Measurements from ENCODE around the gene CNOT4. TPM values are rescaled to one million over a fixed set of nuclear protein-coding genes. Genes with fewer than 3 reads are reported as not detected.
"Not testable (repeated sequence)": the region's sequence is repeated elsewhere in the genome, so short reads cannot be mapped to it uniquely, and the experiment has no call there.

CNOT4 gene
- total and polyA plus RNA-seq, 2 of the 8 experiments (the other 6 are each of a cell fraction or from before 2014, with no cell fraction given) = 10.9 to 25.8 TPM

DNA sequence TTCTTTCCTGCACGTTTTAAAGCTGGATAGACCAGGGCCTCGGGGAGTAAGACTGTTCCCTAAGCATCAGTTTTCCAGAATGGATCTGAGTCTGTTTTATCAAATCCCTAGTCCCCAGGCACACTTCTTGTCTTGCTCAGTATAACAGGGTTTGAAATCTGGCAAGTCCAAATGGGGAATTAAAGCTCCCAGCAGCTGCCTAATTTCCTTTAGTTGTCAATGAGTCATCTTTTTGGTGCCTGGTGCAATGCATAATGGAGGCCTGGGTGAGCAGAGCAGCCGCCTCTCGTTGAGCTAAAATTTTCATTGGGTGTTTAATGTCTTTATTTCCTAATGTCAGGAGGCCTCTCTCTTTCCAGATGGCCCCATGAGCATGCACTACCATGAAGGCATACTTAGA, 188.3 kb downstream of the CNOT4 start (continued):
- TF ChIP-seq ATF2 (IDR thresholded peaks at IDR 0.05; ENCODE audit: low read length) = no peak
- TF ChIP-seq CHD1 (IDR thresholded peaks at IDR 0.05; ENCODE audit: low read depth, low read length) = no peak
- no peak for TF ChIP-seq SUZ12 (IDR thresholded peaks at IDR 0.05; ENCODE audit: low read length)
- TF ChIP-seq TCF12 (IDR thresholded peaks at IDR 0.05; ENCODE audit: low read depth, low read length) = no peak
- TF ChIP-seq KDM5A (IDR thresholded peaks at IDR 0.05; ENCODE audit: low read length) = no peak
- TF ChIP-seq SIX5 (IDR thresholded peaks at IDR 0.05; ENCODE audit: low read depth, low read length) = no peak

- H4K5ac ChIP-seq (ENCODE audit: insufficient read length, low read depth, low read length); H3K23ac ChIP-seq (ENCODE audit: insufficient read length); H3K79me2 ChIP-seq (ENCODE audit: control insufficient read depth in 1 of 2, insufficient read depth in 2 of 2, low read length in 2 of 2); H2BK5ac ChIP-seq (ENCODE audit: low read depth, low read length); H3K27me3 ChIP-seq (replicated peaks in 1 of 4; ENCODE audit: control insufficient read depth in 3 of 4, extremely low read depth in 1 of 4, insufficient read depth in 3 of 4, low read length in 3 of 4); H2AK5ac ChIP-seq (ENCODE audit: low read depth, low read length); H3K9me3 ChIP-seq (ENCODE audit: insufficient read depth in 2 of 2, low read depth in 1 of 2, low read length in 1 of 2); H3K79me1 ChIP-seq (ENCODE audit: low read depth, low read length); FAIRE-seq; H2BK12ac ChIP-seq (ENCODE audit: low read depth, low read length); H3K56ac ChIP-seq (replicated peaks; ENCODE audit: insufficient read length, low read depth, low read length); H3K36me3 ChIP-seq (ENCODE audit: control insufficient read depth in 2 of 4, insufficient read depth in 4 of 4, low read length in 3 of 4); H4K91ac ChIP-seq (replicated peaks; ENCODE audit: insufficient read length, low read length); H2BK15ac ChIP-seq (ENCODE audit: low read length); H4K8ac ChIP-seq (ENCODE audit: extremely low read depth, insufficient read depth, low read length); H4K20me1 ChIP-seq (replicated peaks in 1 of 2; ENCODE audit: control insufficient read depth in 1 of 2, insufficient read depth in 2 of 2, low read length in 2 of 2); H3K23me2 ChIP-seq (ENCODE audit: low read depth, low read length); H2BK20ac ChIP-seq (ENCODE audit: low read length); H3K4me1 ChIP-seq (replicated peaks in 1 of 4; ENCODE audit: control insufficient read depth in 3 of 4, insufficient read depth in 4 of 4, low read length in 3 of 4); DNase-seq (ENCODE audit: low read depth in 1 of 2, low spot score in 2 of 2); H3K4me2 ChIP-seq (ENCODE audit: insufficient read depth in 1 of 2, low read depth in 2 of 2, low read length in 2 of 2); POLR2A ChIA-PET (ENCODE audit: partially characterized antibody); H3K14ac ChIP-seq (ENCODE audit: insufficient read length); H3K18ac ChIP-seq (ENCODE audit: extremely low read depth, low read length); H3K4me3 ChIP-seq (ENCODE audit: extremely low read depth in 1 of 4, insufficient read depth in 2 of 4, low read depth in 3 of 4, low read length in 4 of 4); H2BK120ac ChIP-seq (replicated peaks; ENCODE audit: low read depth, low read length); H2AFZ ChIP-seq (ENCODE audit: low read length); H3K27ac ChIP-seq (ENCODE audit: low read depth, low read length); H3K4ac ChIP-seq (replicated peaks; ENCODE audit: insufficient read length, low read depth, low read length); H3K9ac ChIP-seq (replicated peaks in 1 of 4; ENCODE audit: extremely low read depth in 1 of 4, low read depth in 3 of 4, low read length in 3 of 4): not testable (repeated sequence)
- CTCF ChIA-PET (ENCODE audit: partially characterized antibody) = interaction anchor here (0.6 to 4.3 kb wide), 7 partner anchors 10 to 46 kb away, joined by 3 to 22 read pairs (median 7); no protein-coding TSS in a partner anchor
- WGBS, 2 experiments (ENCODE audit: extremely low coverage in 1 of 2, insufficient coverage in 1 of 2, insufficient read length in 1 of 2, insufficient replicate concordance in 2 of 2, low coverage in 1 of 2, low lambda C conversion rate in 2 of 2, missing lambda C conversion rate in 1 of 2) = 89% methylated on average over 6 of the region's 6 CpGs; no CpG with 5 or more reads in 1 of the 2 experiments
Observed at GRCh38 chr7:135320953-135321352, 188.9 kb downstream of the CNOT4 start.
